ENCODE data around the gene TMEM121B.

Gene TMEM121B

GRCh38 chr22:17109976-17110375 is 11.2 kb downstream of the TMEM121B start:
- DNase-seq = no peak

- DNase-seq = no peak
Measured at GRCh38 chr22:17109113-17109865, 11.9 kb downstream of the TMEM121B start.

GRCh38 chr22:17108256-17109112 is 12.7 kb downstream of the TMEM121B start:
- DNase-seq = no peak

- DNase-seq = no peak
Measured at GRCh38 chr22:17107547-17107810, 13.7 kb downstream of the TMEM121B start.

- DNase-seq = peak; percentile 46
Measured at GRCh38 chr22:17106785-17107546, 14.2 kb downstream of the TMEM121B start.

- DNase-seq = peak; percentile 12
Measured at GRCh38 chr22:17106161-17106784, 14.9 kb downstream of the TMEM121B start.

GRCh38 chr22:17105143-17106129 is 15.7 kb downstream of the TMEM121B start:
- no peak for DNase-seq

- no peak for DNase-seq
Measured at GRCh38 chr22:17104336-17104935, 16.7 kb downstream of the TMEM121B start.

GRCh38 chr22:17103351-17103750 is 17.8 kb downstream of the TMEM121B start:
- no peak for DNase-seq

GRCh38 chr22:17102297-17102667 is 18.9 kb downstream of the TMEM121B start:
- no peak for DNase-seq

- DNase-seq = no peak
Measured at GRCh38 chr22:17101475-17102296, 19.5 kb downstream of the TMEM121B start.

- no peak for DNase-seq
Measured at GRCh38 chr22:17100621-17101020, 20.5 kb downstream of the TMEM121B start.

- DNase-seq = peak; percentile 72
Measured at GRCh38 chr22:17098379-17098819, 22.8 kb downstream of the TMEM121B start.

GRCh38 chr22:17097701-17098100 is 23.5 kb downstream of the TMEM121B start:
- DNase-seq = no peak

GRCh38 chr22:17097062-17097461 is 24.1 kb downstream of the TMEM121B start:
- DNase-seq = no peak

GRCh38 chr22:17096071-17096470 is 25.1 kb downstream of the TMEM121B start:
- DNase-seq = no peak

GRCh38 chr22:17095538-17095937 is 25.6 kb downstream of the TMEM121B start:
- no peak for DNase-seq

GRCh38 chr22:17093081-17093480 is 28.1 kb downstream of the TMEM121B start:
- DNase-seq = no peak

- DNase-seq = no peak
Measured at GRCh38 chr22:17091851-17092250, 29.3 kb downstream of the TMEM121B start.

- no peak for DNase-seq
Measured at GRCh38 chr22:17090550-17090949, 30.6 kb downstream of the TMEM121B start.

Data from activated CD4-positive, alpha-beta T cell treated with anti-CD3 and anti-CD28 coated beads, Interleukin-2, amount 50 U/mL, for 16 hours (primary cell).